ENCODE results near the gene GAMT.

GAMT gene

GRCh38 chr19:1395194-1396018 lies 5.9 kb downstream of the GAMT start:
- no peak for DNase-seq (ENCODE audit: extremely low read depth, insufficient read length)
- Histone ChIP-seq H3K4me3 (replicated peaks; ENCODE audit: low read depth, low read length) (no peak overlapping the region), H3K36me3 (ENCODE audit: control insufficient read depth, insufficient read depth, low read length) (peaks cover 7% of the 10 kb centered on the region), H3K27me3 (replicated peaks; ENCODE audit: control insufficient read depth, insufficient read depth, low read length) (no peaks in the 10 kb centered on the region)
- TF ChIP-seq CTCF (IDR thresholded peaks at IDR 0.05; ENCODE audit: insufficient read depth, low read length, poor library complexity, severe bottlenecking), result no peak

GRCh38 chr19:1394252-1395193 lies 6.8 kb downstream of the GAMT start:
- DNase-seq (ENCODE audit: extremely low read depth, insufficient read length), result no peak
- TF ChIP-seq CTCF (IDR thresholded peaks at IDR 0.05; ENCODE audit: insufficient read depth, low read length, poor library complexity, severe bottlenecking), result no peak
- peaks cover 7% of the 10 kb centered on the region for H3K36me3 ChIP-seq (ENCODE audit: control insufficient read depth, insufficient read depth, low read length)

GRCh38 chr19:1393841-1394240 lies 7.5 kb downstream of the GAMT start:
- Histone ChIP-seq H3K36me3 (ENCODE audit: control insufficient read depth, insufficient read depth, low read length) (peaks cover 9% of the 10 kb centered on the region), H3K4me3 (replicated peaks; ENCODE audit: low read depth, low read length) (no peak overlapping the region), H3K27me3 (replicated peaks; ENCODE audit: control insufficient read depth, insufficient read depth, low read length) (no peaks in the 10 kb centered on the region)
- TF ChIP-seq CTCF (IDR thresholded peaks at IDR 0.05; ENCODE audit: insufficient read depth, low read length, poor library complexity, severe bottlenecking), result no peak
- DNase-seq (ENCODE audit: extremely low read depth, insufficient read length), result no peak

More at GRCh38 chr19:1394252-1395193, 6.8 kb downstream of the GAMT start:
- no peaks in the 10 kb centered on the region for H3K27me3 ChIP-seq (replicated peaks; ENCODE audit: control insufficient read depth, insufficient read depth, low read length)
- H3K4me3 ChIP-seq (replicated peaks; ENCODE audit: low read depth, low read length), result no peak overlapping the region

- TF ChIP-seq CTCF (IDR thresholded peaks at IDR 0.05; ENCODE audit: insufficient read depth, low read length, poor library complexity, severe bottlenecking), result no peak
- no peak overlapping the region for H3K4me3 ChIP-seq (replicated peaks; ENCODE audit: low read depth, low read length)
- DNase-seq (ENCODE audit: extremely low read depth, insufficient read length), result no peak
- peaks cover 15% of the 10 kb centered on the region for H3K36me3 ChIP-seq (ENCODE audit: control insufficient read depth, insufficient read depth, low read length)
- H3K27me3 ChIP-seq (replicated peaks; ENCODE audit: control insufficient read depth, insufficient read depth, low read length), result no peaks in the 10 kb centered on the region
Observed at GRCh38 chr19:1392939-1393530, 8.3 kb downstream of the GAMT start.

- Histone ChIP-seq H3K27me3 (replicated peaks; ENCODE audit: control insufficient read depth, insufficient read depth, low read length) (no peaks in the 10 kb centered on the region), H3K4me3 (replicated peaks; ENCODE audit: low read depth, low read length) (no peak overlapping the region), H3K36me3 (ENCODE audit: control insufficient read depth, insufficient read depth, low read length) (peaks cover 17% of the 10 kb centered on the region)
- TF ChIP-seq CTCF (IDR thresholded peaks at IDR 0.05; ENCODE audit: insufficient read depth, low read length, poor library complexity, severe bottlenecking), result no peak
- no peak for DNase-seq (ENCODE audit: extremely low read depth, insufficient read length)
Observed at GRCh38 chr19:1392407-1392806, 8.9 kb downstream of the GAMT start.

Data from GM06990 (cell line).